BLaER1 treated with 17β-estradiol and CSF1 and Interleukin-3, amounts not matched to agents 10 nM and 100 nM (cell line): Measurements from ENCODE around the gene OR51D1.

Source experiments
- H3K27ac ChIP-seq, 11 experiments: shearing (Covaris generic); formaldehyde crosslinking; 2 replicates each; pipeline ENCODE4 v1.8.1; 2022
- H3K27me3 ChIP-seq, 11 experiments: shearing (Covaris generic); formaldehyde crosslinking; 2 replicates each; pipeline ENCODE4 v1.8.1; 2022
- H3K36me3 ChIP-seq, 11 experiments: shearing (Covaris generic); formaldehyde crosslinking; 2 replicates each; pipeline ENCODE4 v1.8.1; 2022
- H3K4me1 ChIP-seq, 10 experiments: shearing (Covaris generic); formaldehyde crosslinking; 2 replicates each; pipeline ENCODE4 v1.8.1; 2022
- H3K4me2 ChIP-seq, 11 experiments: shearing (Covaris generic); formaldehyde crosslinking; 2 replicates each; pipeline ENCODE4 v1.8.1; 2022
- H3K4me3 ChIP-seq, 10 experiments: shearing (Covaris generic); formaldehyde crosslinking; 2 replicates each; pipeline ENCODE4 v1.8.1; 2022
- H3K9ac ChIP-seq, 11 experiments: shearing (Covaris generic); formaldehyde crosslinking; 2 replicates each; pipeline ENCODE4 v1.8.1; 2022
- H3K9me3 ChIP-seq, 11 experiments: shearing (Covaris generic); formaldehyde crosslinking; replicated peaks in 1 of 11; 2 replicates each; pipeline ENCODE4 v1.8.1; 2022
- H4K20me1 ChIP-seq, 11 experiments: shearing (Covaris generic); formaldehyde crosslinking; 2 replicates each; pipeline ENCODE4 v1.8.1; 2022
- Cebpa-rat ChIP-seq, 11 experiments: shearing (Covaris generic); IDR thresholded peaks; 2 replicates each; pipeline ENCODE4 v1.8.1; 2022

Gene OR51D1

DNA sequence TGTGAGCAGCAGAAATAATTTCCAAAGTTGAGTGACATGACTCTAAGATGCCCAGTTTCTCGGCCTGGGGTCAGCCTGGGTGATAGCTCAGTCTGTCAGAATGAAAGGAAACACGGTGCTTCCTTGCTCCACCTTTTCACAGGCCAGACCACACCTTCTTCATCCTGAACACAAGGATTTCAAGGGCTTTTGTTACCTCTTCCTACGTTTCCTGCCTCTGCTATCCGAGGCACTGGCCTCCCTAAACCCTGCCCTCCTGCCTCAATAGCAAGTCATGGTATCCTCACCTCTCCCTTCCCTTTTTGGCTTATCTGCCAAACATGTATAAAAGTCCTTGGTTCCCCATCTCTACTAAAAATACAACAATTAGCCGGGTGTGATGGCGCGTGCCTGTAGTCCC is 4.8 kb downstream of the OR51D1 start:
- Histone ChIP-seq H3K27me3 (no peaks in the 10 kb centered on the region), H3K4me1 (peaks cover 0 to 5% (median 0%) of the 10 kb centered on the region in 10 experiments; a peak in 3 of 20 replicates), H3K4me3 (no peak overlapping the region), H3K4me2 (peak overlapping the region in 1 of 11 experiments; percentile 36; a peak in 2 of 22 replicates), H4K20me1 (no peaks in the 10 kb centered on the region), H3K36me3 (no peaks in the 10 kb centered on the region), H3K27ac (no peak overlapping the region), H3K9me3 (no peaks in the 10 kb centered on the region), H3K9ac (no peak overlapping the region)
- no peak for TF ChIP-seq Cebpa-rat (IDR thresholded peaks at IDR 0.05)

DNA sequence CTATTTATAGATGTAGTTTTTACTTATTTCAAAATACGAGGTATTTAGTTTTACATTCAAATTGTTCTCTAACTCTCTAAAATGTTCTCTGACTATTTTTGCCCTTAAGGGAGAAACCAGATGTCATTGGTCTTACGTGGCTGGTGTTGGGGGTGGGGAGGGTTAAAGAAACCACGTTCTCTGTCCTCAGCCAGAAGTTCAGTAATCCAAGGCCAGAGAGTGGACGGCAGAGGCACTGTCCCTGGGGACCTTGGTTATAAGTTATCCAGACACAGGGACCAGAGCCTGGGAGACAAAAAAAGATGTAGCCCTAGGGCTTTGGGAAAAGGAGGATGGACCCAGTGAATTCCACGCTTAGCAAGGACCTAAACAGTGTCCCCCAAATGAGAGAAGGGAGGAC is 5.8 kb downstream of the OR51D1 start:
- Histone ChIP-seq H3K4me1 (peaks cover 0 to 5% (median 0%) of the 10 kb centered on the region in 10 experiments; a peak in 2 of 20 replicates), H3K36me3 (no peaks in the 10 kb centered on the region), H3K4me2 (peak overlapping the region in 3 of 11 experiments; percentile 16 to 36 (median 21); a peak in 2 of 22 replicates), H3K4me3 (no peak overlapping the region), H3K27ac (no peak overlapping the region), H3K9ac (no peak overlapping the region), H3K27me3 (no peaks in the 10 kb centered on the region), H4K20me1 (no peaks in the 10 kb centered on the region), H3K9me3 (no peaks in the 10 kb centered on the region)
- TF ChIP-seq Cebpa-rat (IDR thresholded peaks at IDR 0.05), result no peak

DNA sequence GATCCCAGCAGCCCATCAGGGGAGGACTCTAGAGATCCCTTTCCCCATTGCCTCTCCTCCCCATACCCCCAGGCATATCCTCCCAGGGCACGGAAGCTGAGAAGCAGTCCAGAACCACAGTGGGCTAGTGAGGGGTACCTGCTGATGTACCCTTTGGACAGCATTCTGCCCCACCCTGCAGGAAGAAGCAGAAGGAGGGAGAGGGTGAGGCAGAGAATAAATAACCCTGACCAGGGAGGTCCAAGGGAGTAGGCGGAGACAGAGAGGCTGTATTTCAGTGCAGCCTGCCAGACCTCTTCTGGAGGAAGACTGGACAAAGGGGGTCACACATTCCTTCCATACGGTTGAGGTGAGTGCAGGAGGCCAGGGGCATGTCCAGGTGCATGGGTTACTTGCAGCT is 6.4 kb downstream of the OR51D1 start, which contains the start of gene OR51E1:
Gene OR51E1 (plus strand): TSS at position 301 of the 400 bp plus-strand sequence. CDS start 8,545 bp downstream, outside the sequence.
- Histone ChIP-seq H3K9ac (no peak within 1 kb of the TSS), H3K4me2 (peak within 1 kb of the TSS in 4 of 11 experiments; percentile 3 to 36 (median 18); a peak in 2 of 22 replicates), H3K4me3 (no peak within 1 kb of the TSS), H3K27ac (no peak within 1 kb of the TSS), H3K9me3 (no peaks in the 10 kb centered on the region), H3K36me3 (no peaks in the 10 kb centered on the region), H3K4me1 (peaks cover 0 to 5% (median 0%) of the 10 kb centered on the region in 10 experiments; a peak in 2 of 20 replicates), H4K20me1 (no peaks in the 10 kb centered on the region), H3K27me3 (no peaks in the 10 kb centered on the region)
- TF ChIP-seq Cebpa-rat (IDR thresholded peaks at IDR 0.05), result no peak

DNA sequence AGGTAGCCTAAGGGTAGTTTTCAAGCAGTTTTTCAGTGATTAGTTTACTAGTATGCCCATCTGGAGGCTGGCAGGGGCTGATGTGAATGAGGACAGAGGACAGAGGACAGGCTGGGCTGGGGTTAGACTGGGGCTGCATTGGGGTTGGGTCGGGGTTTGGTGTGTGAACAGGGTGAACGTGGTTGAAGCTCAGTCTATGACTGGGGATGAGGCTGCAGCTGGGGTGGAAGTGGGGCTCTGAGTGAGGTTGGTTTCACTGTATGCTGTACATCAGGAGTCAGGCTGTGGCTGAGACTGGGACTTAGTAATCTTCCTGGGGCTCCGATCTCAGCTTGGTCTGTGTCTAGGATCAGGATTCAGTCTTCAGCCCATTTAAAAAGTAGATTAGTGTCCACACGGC is 7.0 kb downstream of the OR51D1 start:
- TF ChIP-seq Cebpa-rat (IDR thresholded peaks at IDR 0.05), result no peak
- Histone ChIP-seq H3K9me3 (no peaks in the 10 kb centered on the region), H3K4me2 (no peak overlapping the region), H4K20me1 (no peaks in the 10 kb centered on the region), H3K36me3 (no peaks in the 10 kb centered on the region), H3K4me1 (peaks cover 0 to 5% (median 0%) of the 10 kb centered on the region in 10 experiments; a peak in 2 of 20 replicates), H3K4me3 (no peak overlapping the region), H3K27me3 (no peaks in the 10 kb centered on the region), H3K27ac (no peak overlapping the region), H3K9ac (no peak overlapping the region)

DNA sequence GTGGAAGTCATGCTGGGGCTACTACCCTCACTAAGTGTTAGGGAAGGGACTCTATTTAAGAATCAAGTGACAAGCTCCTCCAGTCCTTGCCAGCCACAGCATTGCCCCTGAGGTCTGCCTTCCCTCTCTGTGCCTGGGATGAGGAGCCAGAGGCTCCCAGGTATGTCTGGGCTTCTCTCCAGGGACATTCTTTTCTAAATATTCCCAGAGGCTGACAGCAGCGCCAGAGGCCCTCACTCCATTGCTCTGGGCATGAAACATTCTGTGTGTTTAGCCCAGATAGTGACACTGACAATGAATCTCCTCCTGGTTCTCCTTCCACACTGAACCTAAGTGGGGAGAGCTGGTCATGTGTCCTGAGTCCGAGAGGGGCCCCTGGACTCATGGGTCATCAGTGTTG is 8.7 kb downstream of the OR51D1 start:
- no peaks in the 10 kb centered on the region for H3K9me3 ChIP-seq
- H3K4me3 ChIP-seq, result no peak overlapping the region
- H3K4me2 ChIP-seq, result no peak overlapping the region
- H3K27ac ChIP-seq, result no peak overlapping the region
- H3K9ac ChIP-seq, result no peak overlapping the region
- no peaks in the 10 kb centered on the region for H3K27me3 ChIP-seq
- no peak for TF ChIP-seq Cebpa-rat (IDR thresholded peaks at IDR 0.05)
- H3K4me1 ChIP-seq, result peaks cover 0 to 5% (median 0%) of the 10 kb centered on the region in 10 experiments; a peak in 2 of 20 replicates
- no peaks in the 10 kb centered on the region for H3K36me3 ChIP-seq
- H4K20me1 ChIP-seq, result no peaks in the 10 kb centered on the region

DNA sequence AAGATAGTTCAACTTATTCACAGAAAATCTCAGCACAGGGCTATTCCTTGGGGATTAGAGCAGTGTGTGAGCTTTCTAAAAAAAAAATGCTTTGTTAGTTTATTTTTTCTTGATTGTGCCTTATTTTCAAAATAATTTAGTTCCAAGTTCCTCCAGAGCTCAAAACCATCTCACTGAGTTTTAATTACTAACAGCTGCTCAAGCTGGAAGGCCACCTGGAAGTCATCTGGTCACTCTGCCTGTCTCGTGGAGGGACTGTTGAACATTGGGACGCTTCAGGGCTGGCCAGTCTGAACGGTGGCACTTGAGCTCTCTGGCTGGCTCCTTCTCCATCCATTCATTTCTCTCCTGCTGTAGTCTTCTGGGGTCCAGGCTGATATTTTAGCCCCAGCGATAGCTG is 10.5 kb downstream of the OR51D1 start:
- Histone ChIP-seq H3K27me3 (no peaks in the 10 kb centered on the region), H3K4me1 (peaks cover 0 to under 1% (median 0%) of the 10 kb centered on the region in 10 experiments; a peak in 2 of 20 replicates), H3K36me3 (no peaks in the 10 kb centered on the region), H3K4me3 (no peak overlapping the region), H4K20me1 (no peaks in the 10 kb centered on the region), H3K4me2 (no peak overlapping the region), H3K27ac (no peak overlapping the region), H3K9ac (no peak overlapping the region), H3K9me3 (no peaks in the 10 kb centered on the region)
- no peak for TF ChIP-seq Cebpa-rat (IDR thresholded peaks at IDR 0.05)

DNA sequence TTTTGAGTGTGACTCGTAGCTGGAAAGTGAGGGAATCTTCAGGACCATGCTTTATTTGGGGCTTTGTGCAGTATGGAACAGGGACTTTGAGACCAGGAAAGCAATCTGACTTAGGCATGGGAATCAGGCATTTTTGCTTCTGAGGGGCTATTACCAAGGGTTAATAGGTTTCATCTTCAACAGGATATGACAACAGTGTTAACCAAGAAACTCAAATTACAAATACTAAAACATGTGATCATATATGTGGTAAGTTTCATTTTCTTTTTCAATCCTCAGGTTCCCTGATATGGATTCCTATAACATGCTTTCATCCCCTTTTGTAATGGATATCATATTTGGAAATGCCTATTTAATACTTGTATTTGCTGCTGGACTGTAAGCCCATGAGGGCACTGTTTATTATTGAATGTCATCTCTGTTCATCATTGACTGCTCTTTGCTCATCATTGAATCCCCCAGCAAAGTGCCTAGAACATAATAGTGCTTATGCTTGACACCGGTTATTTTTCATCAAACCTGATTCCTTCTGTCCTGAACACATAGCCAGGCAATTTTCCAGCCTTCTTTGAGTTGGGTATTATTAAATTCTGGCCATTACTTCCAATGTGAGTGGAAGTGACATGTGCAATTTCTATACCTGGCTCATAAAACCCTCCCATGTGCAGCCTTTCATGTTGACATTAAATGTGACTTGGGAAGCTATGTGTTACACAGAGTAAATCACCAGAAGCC is 17.5 kb downstream of the OR51D1 start:
- no peak for TF ChIP-seq Cebpa-rat (IDR thresholded peaks at IDR 0.05)
- peaks cover 0 to 5% (median 0%) of the 10 kb centered on the region in 10 experiments; a peak in 1 of 20 replicates for H3K4me1 ChIP-seq
- H3K27ac ChIP-seq, result no peak overlapping the region
- H3K9ac ChIP-seq, result no peak overlapping the region
- H3K27me3 ChIP-seq, result no peaks in the 10 kb centered on the region
- H3K9me3 ChIP-seq, result 0 out of 22 replicates have a peak, but pooled peaks cover 0 to 3% (median 0%) of the 10 kb centered on the region in 11 experiments
- H3K4me3 ChIP-seq, result no peak overlapping the region
- no peaks in the 10 kb centered on the region for H3K36me3 ChIP-seq
- H3K4me2 ChIP-seq, result no peak overlapping the region
- no peaks in the 10 kb centered on the region for H4K20me1 ChIP-seq

DNA sequence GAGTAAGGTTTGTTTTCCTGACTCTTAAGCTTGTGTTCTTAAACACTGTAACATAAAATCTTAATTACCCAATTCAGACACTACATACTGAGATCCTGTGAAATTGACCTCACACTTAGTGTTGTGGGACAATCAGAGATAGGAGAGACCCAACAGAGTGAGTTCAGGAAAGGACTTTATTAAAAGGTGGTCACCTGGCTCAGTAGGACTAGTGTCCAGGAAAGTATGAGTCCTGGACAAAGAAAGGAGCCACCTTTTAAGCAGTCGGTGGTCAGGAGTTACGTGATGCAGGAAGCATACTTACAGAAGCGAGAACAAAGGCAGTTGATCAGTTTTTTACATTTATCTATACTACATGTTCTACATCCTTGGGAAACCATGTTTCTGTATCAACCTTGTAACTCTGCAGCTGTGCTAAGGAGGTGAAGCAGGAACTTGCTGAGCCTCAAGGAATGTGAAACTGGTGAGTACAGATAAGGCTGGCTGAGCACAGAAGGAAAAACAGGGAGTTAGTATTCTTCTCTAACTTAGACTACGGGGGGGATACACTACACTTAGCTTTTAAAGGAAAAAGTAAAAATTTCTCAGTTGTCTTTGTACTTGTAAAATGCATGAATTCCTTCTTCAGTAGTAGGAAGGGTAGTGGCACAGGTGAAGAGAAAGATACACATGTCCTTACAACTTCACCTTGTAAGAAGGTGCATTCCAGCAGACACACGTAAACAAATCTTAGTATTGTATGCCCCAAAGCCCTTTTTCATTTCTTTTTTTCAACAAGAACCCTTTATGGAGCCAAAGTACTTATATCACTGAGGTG is 21.6 kb downstream of the OR51D1 start:
- no peak overlapping the region for H3K9ac ChIP-seq
- no peaks in the 10 kb centered on the region for H3K36me3 ChIP-seq
- H3K4me2 ChIP-seq, result no peak overlapping the region
- H3K4me3 ChIP-seq, result no peak overlapping the region
- H4K20me1 ChIP-seq, result no peaks in the 10 kb centered on the region
- peaks cover 0 to 5% (median 0%) of the 10 kb centered on the region in 10 experiments; a peak in 1 of 20 replicates for H3K4me1 ChIP-seq
- H3K9me3 ChIP-seq, result no peaks in the 10 kb centered on the region
- TF ChIP-seq Cebpa-rat (IDR thresholded peaks at IDR 0.05), result no peak
- H3K27me3 ChIP-seq, result no peaks in the 10 kb centered on the region
- no peak overlapping the region for H3K27ac ChIP-seq

DNA sequence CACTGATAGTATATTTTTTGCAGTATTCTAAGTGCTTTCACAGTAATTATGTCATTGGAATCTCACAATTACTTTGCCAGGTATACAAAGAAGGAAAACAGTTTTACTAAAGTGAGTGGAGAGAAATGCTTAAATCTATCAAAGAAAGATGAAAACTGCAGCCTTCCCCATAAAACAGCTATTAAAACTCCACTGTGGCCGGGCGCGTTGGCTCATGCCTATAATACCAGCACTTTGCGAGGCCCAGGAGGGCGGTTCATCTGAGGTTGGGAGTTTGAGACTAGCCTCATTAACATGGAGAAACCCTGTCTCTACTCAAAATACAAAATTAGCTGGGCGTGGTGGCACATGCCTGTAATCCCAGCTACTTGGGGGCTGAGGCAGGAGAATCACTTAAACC is 25.6 kb downstream of the OR51D1 start:
- Histone ChIP-seq H3K36me3 (no peaks in the 10 kb centered on the region), H3K27me3 (no peaks in the 10 kb centered on the region), H3K9me3 (no peaks in the 10 kb centered on the region), H3K4me2 (no peak overlapping the region), H3K4me1 (no peaks in the 10 kb centered on the region), H3K9ac (no peak overlapping the region), H3K4me3 (no peak overlapping the region), H4K20me1 (no peaks in the 10 kb centered on the region), H3K27ac (no peak overlapping the region)
- no peak for TF ChIP-seq Cebpa-rat (IDR thresholded peaks at IDR 0.05)
